ENCODE results near the gene RNF220.

- TF ChIP-seq, protein P1, sequence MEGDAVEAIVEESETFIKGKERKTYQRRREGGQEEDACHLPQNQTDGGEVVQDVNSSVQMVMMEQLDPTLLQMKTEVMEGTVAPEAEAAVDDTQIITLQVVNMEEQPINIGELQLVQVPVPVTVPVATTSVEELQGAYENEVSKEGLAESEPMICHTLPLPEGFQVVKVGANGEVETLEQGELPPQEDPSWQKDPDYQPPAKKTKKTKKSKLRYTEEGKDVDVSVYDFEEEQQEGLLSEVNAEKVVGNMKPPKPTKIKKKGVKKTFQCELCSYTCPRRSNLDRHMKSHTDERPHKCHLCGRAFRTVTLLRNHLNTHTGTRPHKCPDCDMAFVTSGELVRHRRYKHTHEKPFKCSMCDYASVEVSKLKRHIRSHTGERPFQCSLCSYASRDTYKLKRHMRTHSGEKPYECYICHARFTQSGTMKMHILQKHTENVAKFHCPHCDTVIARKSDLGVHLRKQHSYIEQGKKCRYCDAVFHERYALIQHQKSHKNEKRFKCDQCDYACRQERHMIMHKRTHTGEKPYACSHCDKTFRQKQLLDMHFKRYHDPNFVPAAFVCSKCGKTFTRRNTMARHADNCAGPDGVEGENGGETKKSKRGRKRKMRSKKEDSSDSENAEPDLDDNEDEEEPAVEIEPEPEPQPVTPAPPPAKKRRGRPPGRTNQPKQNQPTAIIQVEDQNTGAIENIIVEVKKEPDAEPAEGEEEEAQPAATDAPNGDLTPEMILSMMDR (conservative IDR thresholded peaks at IDR 0.05; ENCODE audit: low read length), result no peak
- TF ChIP-seq EZH2phosphoT487 (IDR thresholded peaks at IDR 0.05; ENCODE audit: borderline replicate concordance), result no peak
These were observed 167.5 kb downstream of the RNF220 start for GRCh38 chr1:44572572-44572879.
